Type B pancreatic cell (in vitro differentiated cells): ENCODE results near the gene EHD1. TPM values are rescaled to one million over a fixed set of nuclear protein-coding genes. Genes with fewer than 3 reads are reported as not detected.

Source experiments
- DNase-seq: peaks from one replicate; pipeline ENCODE4 v3.0.0; 2021; ENCODE audit warnings: mixed read lengths; ENCODE audit not compliant: unreplicated experiment; ENCODE audit errors: extremely low spot score
- H3K27ac Mint-ChIP-seq: 2 replicates; pipeline ENCODE4 v1.8.0; 2021; ENCODE audit warnings: mild to moderate bottlenecking, mixed read lengths
- H3K27me3 Mint-ChIP-seq: 2 replicates; pipeline ENCODE4 v1.8.0; 2021; ENCODE audit warnings: mixed read lengths
- H3K36me3 Mint-ChIP-seq: 2 replicates; pipeline ENCODE4 v1.8.0; 2021; ENCODE audit warnings: mixed read lengths
- H3K4me1 Mint-ChIP-seq: one replicate; pipeline ENCODE4 v1.8.0; 2021; ENCODE audit warnings: mixed read lengths; ENCODE audit not compliant: unreplicated experiment
- H3K4me3 Mint-ChIP-seq: 2 replicates; pipeline ENCODE4 v1.8.0; 2021; ENCODE audit warnings: mild to moderate bottlenecking, mixed read lengths
- H3K9me3 Mint-ChIP-seq: 2 replicates; pipeline ENCODE4 v1.8.0; 2021; ENCODE audit warnings: mixed read lengths
- CTCF ChIP-seq: fragments of 200-600 bp; sonication (generic); conservative IDR thresholded peaks from 2 replicates; pipeline ENCODE4 v1.5.0; 2021; ENCODE audit warnings: antibody characterized with exemption, mild to moderate bottlenecking
- total RNA-seq: library from RNA; stranded (reverse); gene quantifications from 2 replicates; pipeline ENCODE4 v1.2.1, GENCODE V29; 2021; ENCODE audit warnings: low replicate concordance

The EHD1 gene
- total RNA-seq, 1 donor from 2014 or later, result 86.6 TPM

- Mint-ChIP-seq H3K27ac (no peak overlapping the region), H3K9me3 (no peaks in the 10 kb centered on the region), H3K36me3 (no peaks in the 10 kb centered on the region), H3K4me3 (peak overlapping the region; percentile 46), H3K27me3 (no peaks in the 10 kb centered on the region), H3K4me1 (peaks cover 13% of the 10 kb centered on the region)
- TF ChIP-seq CTCF, result no peak
- DNase-seq, result no peak
Observed at GRCh38 chr11:64914123-64914522, 35.7 kb upstream of the EHD1 start.

GRCh38 chr11:64913171-64913727 lies 34.8 kb upstream of the EHD1 start:
- DNase-seq, result no peak
- Mint-ChIP-seq H3K27me3 (no peaks in the 10 kb centered on the region), H3K27ac (no peak overlapping the region), H3K36me3 (no peaks in the 10 kb centered on the region), H3K9me3 (no peaks in the 10 kb centered on the region), H3K4me3 (no peak overlapping the region), H3K4me1 (peaks cover 13% of the 10 kb centered on the region)
- no peak for TF ChIP-seq CTCF

- Mint-ChIP-seq H3K36me3 (peaks cover 4% of the 10 kb centered on the region), H3K9me3 (no peaks in the 10 kb centered on the region), H3K4me3 (no peak overlapping the region), H3K27me3 (no peaks in the 10 kb centered on the region), H3K27ac (no peak overlapping the region), H3K4me1 (peaks cover 4% of the 10 kb centered on the region)
- no peak for TF ChIP-seq CTCF
- no peak for DNase-seq
Observed at GRCh38 chr11:64911689-64912088, 33.3 kb upstream of the EHD1 start.

GRCh38 chr11:64911142-64911541 lies 32.7 kb upstream of the EHD1 start:
- no peak for TF ChIP-seq CTCF
- Mint-ChIP-seq H3K27me3 (no peaks in the 10 kb centered on the region), H3K4me3 (no peak overlapping the region), H3K4me1 (peaks cover 4% of the 10 kb centered on the region), H3K36me3 (peaks cover 4% of the 10 kb centered on the region), H3K9me3 (no peaks in the 10 kb centered on the region), H3K27ac (no peak overlapping the region)
- no peak for DNase-seq

- Mint-ChIP-seq H3K36me3 (peaks cover 4% of the 10 kb centered on the region), H3K9me3 (no peaks in the 10 kb centered on the region), H3K27ac (no peak overlapping the region), H3K4me1 (no peaks in the 10 kb centered on the region), H3K4me3 (no peak overlapping the region), H3K27me3 (no peaks in the 10 kb centered on the region)
- no peak for TF ChIP-seq CTCF
- DNase-seq, result no peak
Observed at GRCh38 chr11:64910451-64911093, 32.2 kb upstream of the EHD1 start.
